Caco-2 (cell line): ENCODE results near the gene UHRF1. TPM values are rescaled to one million over a fixed set of nuclear protein-coding genes. Genes with fewer than 3 reads are reported as not detected.
A peak's percentile ranks its signal among the peaks of the same experiment; 100 is the strongest.

Source experiments
- BruUV-seq: library from RNA; stranded (reverse); fragments of 400-500 nt; replicated peaks from 2 replicates; lab custom pipeline; 2021; lab: Mats Ljungman, UMichigan
- CTCF ChIA-PET: fragments of 300-600 bp; sonication (Branson Sonifier 250); formaldehyde crosslinking; loops from one replicate; lab custom pipeline; 2022; ENCODE audit warnings: antibody characterized with exemption; lab: Charles Lee
- POLR2A ChIA-PET: fragments of 300-600 bp; sonication (Branson Sonifier 250); formaldehyde crosslinking; loops from one replicate; lab custom pipeline; 2022; ENCODE audit warnings: antibody characterized with exemption; lab: Charles Lee
- DNase-seq, 2 experiments: peaks; one replicate each; pipeline versions ENCODE4 v3.0.0 to v3.0.0-alpha.2; 2020 to 2022
- H3K27me3 ChIP-seq: replicated peaks from 2 replicates; pipeline ENCODE4 v1.6.0; 2011; ENCODE audit warnings: low read length; ENCODE audit not compliant: control insufficient read depth, insufficient read depth
- H3K36me3 ChIP-seq: 2 replicates; pipeline ENCODE4 v1.5.1; 2011; ENCODE audit warnings: low read length; ENCODE audit not compliant: control insufficient read depth, insufficient read depth
- H3K4me1 ChIP-seq: fragments of 250-450 bp; sonication (Bioruptor Pico); 2 replicates; pipeline ENCODE4 v1.5.1; 2020; ENCODE audit warnings: mild to moderate bottlenecking
- H3K4me3 ChIP-seq: 2 replicates; pipeline ENCODE4 v1.5.1; 2011; ENCODE audit warnings: low read depth, mild to moderate bottlenecking, control low read depth, low read length
- H3K9me3 ChIP-seq: fragments of 250-450 bp; sonication (Bioruptor Pico); 2 replicates; pipeline ENCODE4 v1.5.1; 2020; ENCODE audit warnings: mild to moderate bottlenecking, moderate library complexity
- H3K27ac Mint-ChIP-seq: one replicate; pipeline ENCODE4 v1.8.0; 2022; ENCODE audit warnings: mixed read lengths; ENCODE audit not compliant: unreplicated experiment
- H3K27me3 Mint-ChIP-seq: one replicate; pipeline ENCODE4 v1.8.0; 2022; ENCODE audit warnings: mixed read lengths; ENCODE audit not compliant: insufficient read depth, unreplicated experiment
- H3K36me3 Mint-ChIP-seq: one replicate; pipeline ENCODE4 v1.8.0; 2022; ENCODE audit warnings: mild to moderate bottlenecking, mixed read lengths; ENCODE audit not compliant: insufficient read depth, unreplicated experiment
- H3K4me1 Mint-ChIP-seq: one replicate; pipeline ENCODE4 v1.8.0; 2022; ENCODE audit warnings: low read depth, mixed read lengths; ENCODE audit not compliant: unreplicated experiment
- H3K4me3 Mint-ChIP-seq: one replicate; pipeline ENCODE4 v1.8.0; 2022; ENCODE audit warnings: mild to moderate bottlenecking, moderate library complexity, mixed read lengths; ENCODE audit not compliant: unreplicated experiment
- H3K9me3 Mint-ChIP-seq: one replicate; pipeline ENCODE4 v1.8.0; 2022; ENCODE audit warnings: mixed read lengths; ENCODE audit not compliant: unreplicated experiment
- CTCF ChIP-seq, 2 experiments: fragments of 200-600 bp in 1 of 2; IDR thresholded peaks; 1 replicate in 1 of 2; 2 replicates in 1 of 2; pipeline versions ENCODE4 v1.5.1 to v1.8.0; 2011 to 2022; ENCODE audit warnings: antibody characterized with exemption in 1 of 2, control low read depth in 1 of 2, inconsistent platforms in 1 of 2, low read depth in 1 of 2, low read length in 1 of 2, mild to moderate bottlenecking in 1 of 2, moderate library complexity in 1 of 2; ENCODE audit not compliant: insufficient read depth in 1 of 2, severe bottlenecking in 1 of 2, unreplicated experiment in 1 of 2
- intact Hi-C: fragments of 100-400 bp; cut with micrococcal nuclease; formaldehyde crosslinking; loops from one replicate; pipeline ENCODE4 v1.10.0; 2022; ENCODE audit not compliant: unreplicated experiment
- total RNA-seq: library from RNA; stranded (reverse); gene quantifications from 2 replicates; pipeline ENCODE4 v1.2.3, GENCODE V29; 2022

UHRF1 gene
- total RNA-seq, 1 experiment from 2014 or later, result 54.6 TPM

- no peaks in the 10 kb centered on the region for H3K9me3 ChIP-seq
- ChIA-PET CTCF (interaction anchor here (0.9 kb wide), 1 partner anchor 9 kb away, joined by 4 read pairs; no protein-coding TSS in a partner anchor), POLR2A (no interaction called here)
- TF ChIP-seq CTCF (IDR thresholded peaks at IDR 0.05; ENCODE audit: insufficient read depth in 1 of 2, low read depth in 1 of 2, low read length in 1 of 2, severe bottlenecking in 1 of 2, unreplicated experiment in 1 of 2), result no peak
- Mint-ChIP-seq H3K27me3 (no peaks in the 10 kb centered on the region), H3K4me1 (peaks cover 2% of the 10 kb centered on the region), H3K36me3 (peaks cover 15% of the 10 kb centered on the region), H3K9me3 (no peaks in the 10 kb centered on the region), H3K27ac (no peak overlapping the region), H3K4me3 (no peak overlapping the region)
- no peak overlapping the region for H3K4me3 ChIP-seq
- no peaks in the 10 kb centered on the region for H3K27me3 ChIP-seq
- DNase-seq, result no peak
- intact Hi-C loops, result no loop called here
- H3K36me3 ChIP-seq, result no peaks in the 10 kb centered on the region
- H3K4me1 ChIP-seq, result no peaks in the 10 kb centered on the region
- no TSS peak for BruUV-seq
Observed at GRCh38 chr19:4980067-4980466, 70.8 kb downstream of the UHRF1 start.

- Histone ChIP-seq H3K4me1 (no peaks in the 10 kb centered on the region; the same call in 1 of the 2 replicates), H3K9me3 (no peaks in the 10 kb centered on the region), H3K36me3 (no peaks in the 10 kb centered on the region), H3K27me3 (no peaks in the 10 kb centered on the region), H3K4me3 (no peak overlapping the region)
- no TSS peak for BruUV-seq
- no peak overlapping the region for H3K4me3 Mint-ChIP-seq
- POLR2A ChIA-PET, result no interaction called here
- peak overlapping the region; percentile 51 for H3K27ac Mint-ChIP-seq
- H3K36me3 Mint-ChIP-seq, result peaks cover 17% of the 10 kb centered on the region
- CTCF ChIA-PET, result interaction anchor here (0.5 to 0.9 kb wide), 2 partner anchors 10 to 15 kb away, joined by 4 read pairs; no protein-coding TSS in a partner anchor
- DNase-seq, result no peak
- no peaks in the 10 kb centered on the region for H3K9me3 Mint-ChIP-seq
- no peak for TF ChIP-seq CTCF (IDR thresholded peaks at IDR 0.05; ENCODE audit: insufficient read depth in 1 of 2, low read depth in 1 of 2, low read length in 1 of 2, severe bottlenecking in 1 of 2, unreplicated experiment in 1 of 2)
- intact Hi-C loops, result no loop called here
- H3K27me3 Mint-ChIP-seq, result no peaks in the 10 kb centered on the region
- H3K4me1 Mint-ChIP-seq, result peaks cover 8% of the 10 kb centered on the region
Observed at GRCh38 chr19:4980838-4981680, 71.8 kb downstream of the UHRF1 start.

GRCh38 chr19:4981681-4981958 is 72.3 kb downstream of the UHRF1 start:
- no peak overlapping the region for H3K4me3 Mint-ChIP-seq
- ChIA-PET POLR2A (no interaction called here), CTCF (interaction anchor here (0.5 kb wide), 1 partner anchor 15 kb away, joined by 4 read pairs; no protein-coding TSS in a partner anchor)
- no peaks in the 10 kb centered on the region for H3K27me3 ChIP-seq
- no peak for TF ChIP-seq CTCF (IDR thresholded peaks at IDR 0.05; ENCODE audit: insufficient read depth in 1 of 2, low read depth in 1 of 2, low read length in 1 of 2, severe bottlenecking in 1 of 2, unreplicated experiment in 1 of 2)
- peaks cover 5% of the 10 kb centered on the region for H3K4me1 ChIP-seq
- H3K36me3 ChIP-seq, result no peaks in the 10 kb centered on the region
- no peaks in the 10 kb centered on the region for H3K9me3 ChIP-seq
- peaks cover 22% of the 10 kb centered on the region for H3K36me3 Mint-ChIP-seq
- no peak for DNase-seq
- no TSS peak for BruUV-seq
- no peaks in the 10 kb centered on the region for H3K9me3 Mint-ChIP-seq
- intact Hi-C loops, result no loop called here
- H3K4me3 ChIP-seq, result no peak overlapping the region
- peak overlapping the region; percentile 51 for H3K27ac Mint-ChIP-seq
- peaks cover 8% of the 10 kb centered on the region for H3K4me1 Mint-ChIP-seq
- no peaks in the 10 kb centered on the region for H3K27me3 Mint-ChIP-seq
